ENCODE data around the gene TRIM65. TPM values are rescaled to one million over a fixed set of nuclear protein-coding genes. Genes with fewer than 3 reads are reported as not detected.

Gene TRIM65
- 15.6 and 24.1 TPM in 2 replicates for total RNA-seq (2014; rRNA removed; shearing (Covaris generic))

GRCh38 chr17:75896415-75897159, at the start of gene TRIM65:
TRIM65 (minus strand) TSS chr17:75896951; CDS start chr17:75896937, 14 bp downstream.
- DNase-seq (ENCODE audit: low read depth) = peak; percentile 88

- DNase-seq (ENCODE audit: low read depth) = no peak
Observed at GRCh38 chr17:75945211-75945610, 48.5 kb upstream of the TRIM65 start.

- no peak for DNase-seq (ENCODE audit: low read depth)
Observed at GRCh38 chr17:75943491-75943890, 46.7 kb upstream of the TRIM65 start.

- DNase-seq (ENCODE audit: low read depth) = no peak
Observed at GRCh38 chr17:75942473-75942872, 45.7 kb upstream of the TRIM65 start.

GRCh38 chr17:75941442-75941819, 44.7 kb upstream of the TRIM65 start:
- no peak for DNase-seq (ENCODE audit: low read depth)

- DNase-seq (ENCODE audit: low read depth) = peak; percentile 98
Observed at GRCh38 chr17:75940727-75941441, 44.1 kb upstream of the TRIM65 start, which contains the start of gene FBF1. FBF1 (minus strand) TSS chr17:75941042; CDS start chr17:75938149, 2,893 bp downstream.

GRCh38 chr17:75937652-75938051, 40.9 kb upstream of the TRIM65 start:
- no peak for DNase-seq (ENCODE audit: low read depth)

GRCh38 chr17:75933808-75934207, 37.1 kb upstream of the TRIM65 start:
- no peak for DNase-seq (ENCODE audit: low read depth)

- DNase-seq (ENCODE audit: low read depth) = no peak
Observed at GRCh38 chr17:75932852-75933251, 36.1 kb upstream of the TRIM65 start.

GRCh38 chr17:75931062-75931461, 34.3 kb upstream of the TRIM65 start:
- no peak for DNase-seq (ENCODE audit: low read depth)

GRCh38 chr17:75927286-75927922, 30.7 kb upstream of the TRIM65 start:
- no peak for DNase-seq (ENCODE audit: low read depth)

GRCh38 chr17:75926456-75926855, 29.7 kb upstream of the TRIM65 start:
- no peak for DNase-seq (ENCODE audit: low read depth)

- DNase-seq (ENCODE audit: low read depth) = no peak
Observed at GRCh38 chr17:75925912-75926311, 29.2 kb upstream of the TRIM65 start.

- DNase-seq (ENCODE audit: low read depth) = no peak
Observed at GRCh38 chr17:75925103-75925502, 28.4 kb upstream of the TRIM65 start.

- DNase-seq (ENCODE audit: low read depth) = no peak
Observed at GRCh38 chr17:75922963-75923874, 26.5 kb upstream of the TRIM65 start.

GRCh38 chr17:75922173-75922961, 25.6 kb upstream of the TRIM65 start:
- no peak for DNase-seq (ENCODE audit: low read depth)

GRCh38 chr17:75921596-75921995, 24.8 kb upstream of the TRIM65 start:
- DNase-seq (ENCODE audit: low read depth) = no peak

GRCh38 chr17:75920045-75920560, 23.4 kb upstream of the TRIM65 start:
- no peak for DNase-seq (ENCODE audit: low read depth)

- DNase-seq (ENCODE audit: low read depth) = no peak
Observed at GRCh38 chr17:75919611-75920010, 22.9 kb upstream of the TRIM65 start.

GRCh38 chr17:75917917-75918445, 21.2 kb upstream of the TRIM65 start:
- no peak for DNase-seq (ENCODE audit: low read depth)
